Measurements from ENCODE around the gene PRUNE1.

The PRUNE1 gene

DNA sequence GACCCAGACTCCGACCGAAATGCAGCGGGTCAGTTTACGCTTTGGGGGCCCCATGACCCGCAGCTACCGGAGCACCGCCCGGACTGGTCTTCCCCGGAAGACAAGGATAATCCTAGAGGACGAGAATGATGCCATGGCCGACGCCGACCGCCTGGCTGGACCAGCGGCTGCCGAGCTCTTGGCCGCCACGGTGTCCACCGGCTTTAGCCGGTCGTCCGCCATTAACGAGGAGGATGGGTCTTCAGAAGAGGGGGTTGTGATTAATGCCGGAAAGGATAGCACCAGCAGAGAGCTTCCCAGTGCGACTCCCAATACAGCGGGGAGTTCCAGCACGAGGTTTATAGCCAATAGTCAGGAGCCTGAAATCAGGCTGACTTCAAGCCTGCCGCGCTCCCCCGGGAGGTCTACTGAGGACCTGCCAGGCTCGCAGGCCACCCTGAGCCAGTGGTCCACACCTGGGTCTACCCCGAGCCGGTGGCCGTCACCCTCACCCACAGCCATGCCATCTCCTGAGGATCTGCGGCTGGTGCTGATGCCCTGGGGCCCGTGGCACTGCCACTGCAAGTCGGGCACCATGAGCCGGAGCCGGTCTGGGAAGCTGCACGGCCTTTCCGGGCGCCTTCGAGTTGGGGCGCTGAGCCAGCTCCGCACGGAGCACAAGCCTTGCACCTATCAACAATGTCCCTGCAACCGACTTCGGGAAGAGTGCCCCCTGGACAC is 39.8 kb downstream of the PRUNE1 start:
- Mint-ChIP-seq H3K4me1 (peaks cover 35% of the 10 kb centered on the region), H3K9me3 (no peaks in the 10 kb centered on the region), H3K36me3 (ENCODE audit: low read depth) (peaks cover 20% of the 10 kb centered on the region), H3K27ac (peak overlapping the region; percentile 90 to 99 (median 95)), H3K27me3 (ENCODE audit: low read depth) (no peaks in the 10 kb centered on the region), H3K4me3 (peak overlapping the region; percentile 98 to 99 (median 99))
- TF ChIP-seq, protein P1, sequence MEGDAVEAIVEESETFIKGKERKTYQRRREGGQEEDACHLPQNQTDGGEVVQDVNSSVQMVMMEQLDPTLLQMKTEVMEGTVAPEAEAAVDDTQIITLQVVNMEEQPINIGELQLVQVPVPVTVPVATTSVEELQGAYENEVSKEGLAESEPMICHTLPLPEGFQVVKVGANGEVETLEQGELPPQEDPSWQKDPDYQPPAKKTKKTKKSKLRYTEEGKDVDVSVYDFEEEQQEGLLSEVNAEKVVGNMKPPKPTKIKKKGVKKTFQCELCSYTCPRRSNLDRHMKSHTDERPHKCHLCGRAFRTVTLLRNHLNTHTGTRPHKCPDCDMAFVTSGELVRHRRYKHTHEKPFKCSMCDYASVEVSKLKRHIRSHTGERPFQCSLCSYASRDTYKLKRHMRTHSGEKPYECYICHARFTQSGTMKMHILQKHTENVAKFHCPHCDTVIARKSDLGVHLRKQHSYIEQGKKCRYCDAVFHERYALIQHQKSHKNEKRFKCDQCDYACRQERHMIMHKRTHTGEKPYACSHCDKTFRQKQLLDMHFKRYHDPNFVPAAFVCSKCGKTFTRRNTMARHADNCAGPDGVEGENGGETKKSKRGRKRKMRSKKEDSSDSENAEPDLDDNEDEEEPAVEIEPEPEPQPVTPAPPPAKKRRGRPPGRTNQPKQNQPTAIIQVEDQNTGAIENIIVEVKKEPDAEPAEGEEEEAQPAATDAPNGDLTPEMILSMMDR (IDR thresholded peaks at IDR 0.05; ENCODE audit: unreplicated experiment in 3 of 3) = peak in 2 of 3 experiments; percentile 45 to 50

DNA sequence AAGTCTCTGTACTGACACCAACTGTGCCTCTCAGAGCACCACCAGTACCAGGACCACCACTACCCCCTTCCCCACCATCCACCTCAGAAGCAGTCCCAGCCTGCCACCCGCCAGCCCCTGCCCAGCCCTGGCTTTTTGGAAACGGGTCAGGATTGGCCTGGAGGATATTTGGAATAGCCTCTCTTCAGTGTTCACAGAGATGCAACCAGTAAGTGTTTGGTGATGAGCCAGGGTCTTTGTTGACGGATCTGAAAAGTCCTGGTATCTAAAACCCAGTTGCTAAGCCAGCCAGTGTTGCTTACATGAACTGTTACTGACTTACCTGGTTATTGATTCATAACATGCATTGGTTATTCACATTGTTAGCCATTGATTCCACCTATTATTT is 40.4 kb downstream of the PRUNE1 start:
- peak overlapping the region; percentile 98 to 99 (median 99) for H3K4me3 Mint-ChIP-seq
- peak overlapping the region; percentile 90 to 99 (median 95) for H3K27ac Mint-ChIP-seq
- TF ChIP-seq, protein P1 (IDR thresholded peaks at IDR 0.05; ENCODE audit: unreplicated experiment in 3 of 3) = peak in 1 of 3 experiments; percentile 40
- peaks cover 35% of the 10 kb centered on the region for H3K4me1 Mint-ChIP-seq
- no peaks in the 10 kb centered on the region for H3K9me3 Mint-ChIP-seq
- peaks cover 21% of the 10 kb centered on the region for H3K36me3 Mint-ChIP-seq (ENCODE audit: low read depth)
- no peaks in the 10 kb centered on the region for H3K27me3 Mint-ChIP-seq (ENCODE audit: low read depth)

- peaks cover 25% of the 10 kb centered on the region for H3K36me3 Mint-ChIP-seq (ENCODE audit: low read depth)
- H3K4me3 Mint-ChIP-seq = peak overlapping the region; percentile 68 to 99 (median 98)
- TF ChIP-seq, protein P1 (IDR thresholded peaks at IDR 0.05; ENCODE audit: unreplicated experiment in 3 of 3) = no peak
- H3K9me3 Mint-ChIP-seq = no peaks in the 10 kb centered on the region
- H3K27ac Mint-ChIP-seq = peak overlapping the region in 2 of 3 experiments; percentile 62 to 63
- H3K4me1 Mint-ChIP-seq = peaks cover 35% of the 10 kb centered on the region
- no peaks in the 10 kb centered on the region for H3K27me3 Mint-ChIP-seq (ENCODE audit: low read depth)
These were observed 41.2 kb downstream of the PRUNE1 start for GRCh38 chr1:151049458-151049857.

- peaks cover 33% of the 10 kb centered on the region for H3K36me3 Mint-ChIP-seq (ENCODE audit: low read depth)
- H3K4me3 Mint-ChIP-seq = peak overlapping the region; percentile 44 to 98 (median 68)
- TF ChIP-seq, protein P1 (IDR thresholded peaks at IDR 0.05; ENCODE audit: unreplicated experiment in 3 of 3) = no peak
- no peaks in the 10 kb centered on the region for H3K9me3 Mint-ChIP-seq
- peak overlapping the region; percentile 35 to 63 (median 62) for H3K27ac Mint-ChIP-seq
- H3K27me3 Mint-ChIP-seq (ENCODE audit: low read depth) = no peaks in the 10 kb centered on the region
- peaks cover 35% of the 10 kb centered on the region for H3K4me1 Mint-ChIP-seq
These were observed 41.9 kb downstream of the PRUNE1 start for GRCh38 chr1:151050051-151050688.

GRCh38 chr1:151051356-151052009 is 43.2 kb downstream of the PRUNE1 start:
- Mint-ChIP-seq H3K4me1 (peaks cover 34% of the 10 kb centered on the region), H3K27me3 (ENCODE audit: low read depth) (no peaks in the 10 kb centered on the region), H3K9me3 (no peaks in the 10 kb centered on the region), H3K27ac (no peak overlapping the region), H3K36me3 (ENCODE audit: low read depth) (peaks cover 36% of the 10 kb centered on the region), H3K4me3 (no peak overlapping the region)
- TF ChIP-seq, protein P1 (IDR thresholded peaks at IDR 0.05; ENCODE audit: unreplicated experiment in 3 of 3) = no peak

All from nephron (organoid).